Measurements from ENCODE around the gene RERE. TPM values are rescaled to one million over a fixed set of nuclear protein-coding genes. Genes with fewer than 3 reads are reported as not detected.

Gene RERE
- total and polyA plus RNA-seq, 12 donors = 33.4 to 146 (median 72.7) TPM

DNA sequence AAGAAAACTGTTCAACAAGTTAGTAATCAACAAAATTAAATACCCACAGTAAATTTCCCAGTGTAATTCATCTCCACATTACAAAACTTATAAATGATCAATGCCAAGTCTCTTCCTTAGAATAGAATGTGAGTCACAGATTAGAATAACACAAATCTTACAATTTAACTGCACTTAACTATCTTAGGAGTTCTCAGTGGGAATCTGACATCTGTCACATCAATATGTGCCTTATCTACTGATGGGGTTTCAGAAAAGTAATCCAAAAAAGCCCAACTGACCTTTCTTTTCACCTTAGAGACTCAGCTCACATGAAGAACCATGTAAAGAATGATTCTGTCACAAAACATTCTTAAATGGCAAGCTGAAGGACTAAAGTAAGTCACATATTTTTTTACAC, 141.4 kb downstream of the RERE start:
- no peaks in the 10 kb centered on the region for H3K9me3 ChIP-seq (replicated peaks in 1 of 3)
- no peak overlapping the region for H3K4me3 ChIP-seq
- H3K36me3 ChIP-seq (replicated peaks in 1 of 2) = no peaks in the 10 kb centered on the region
- no peak for TF ChIP-seq POLR2A (IDR thresholded peaks at IDR 0.05)
- TF ChIP-seq, protein P1, sequence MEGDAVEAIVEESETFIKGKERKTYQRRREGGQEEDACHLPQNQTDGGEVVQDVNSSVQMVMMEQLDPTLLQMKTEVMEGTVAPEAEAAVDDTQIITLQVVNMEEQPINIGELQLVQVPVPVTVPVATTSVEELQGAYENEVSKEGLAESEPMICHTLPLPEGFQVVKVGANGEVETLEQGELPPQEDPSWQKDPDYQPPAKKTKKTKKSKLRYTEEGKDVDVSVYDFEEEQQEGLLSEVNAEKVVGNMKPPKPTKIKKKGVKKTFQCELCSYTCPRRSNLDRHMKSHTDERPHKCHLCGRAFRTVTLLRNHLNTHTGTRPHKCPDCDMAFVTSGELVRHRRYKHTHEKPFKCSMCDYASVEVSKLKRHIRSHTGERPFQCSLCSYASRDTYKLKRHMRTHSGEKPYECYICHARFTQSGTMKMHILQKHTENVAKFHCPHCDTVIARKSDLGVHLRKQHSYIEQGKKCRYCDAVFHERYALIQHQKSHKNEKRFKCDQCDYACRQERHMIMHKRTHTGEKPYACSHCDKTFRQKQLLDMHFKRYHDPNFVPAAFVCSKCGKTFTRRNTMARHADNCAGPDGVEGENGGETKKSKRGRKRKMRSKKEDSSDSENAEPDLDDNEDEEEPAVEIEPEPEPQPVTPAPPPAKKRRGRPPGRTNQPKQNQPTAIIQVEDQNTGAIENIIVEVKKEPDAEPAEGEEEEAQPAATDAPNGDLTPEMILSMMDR (IDR thresholded peaks at IDR 0.05) = no peak
- DNase-seq = no peak
- intact Hi-C loops (cut with DNase I) = no loop called here
- no peak overlapping the region for H3K27ac ChIP-seq
- H3K4me1 ChIP-seq (replicated peaks in 1 of 2) = peaks cover 0 to 39% of the 10 kb centered on the region in 2 donors
- no peaks in the 10 kb centered on the region for H3K27me3 ChIP-seq

DNA sequence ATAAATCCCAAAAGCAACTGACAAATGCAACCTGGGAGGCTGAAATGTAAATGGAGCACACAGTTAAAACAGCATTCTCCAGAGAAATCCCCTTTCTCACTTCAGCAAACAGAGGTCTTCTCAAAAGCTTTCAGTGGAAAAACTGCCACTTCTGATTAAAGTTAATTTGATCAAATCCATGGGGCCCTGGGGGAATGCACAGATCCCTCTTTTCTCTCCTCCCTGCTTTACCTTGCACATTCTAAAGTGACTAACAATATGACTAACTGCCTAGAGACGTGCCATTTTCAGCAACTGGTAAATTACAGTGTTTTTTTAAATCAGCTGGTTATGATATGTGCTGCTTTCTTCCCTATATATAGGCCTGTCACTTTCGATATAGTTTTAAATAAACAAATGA, 142.5 kb downstream of the RERE start:
- TF ChIP-seq POLR2A (IDR thresholded peaks at IDR 0.05) = no peak
- Histone ChIP-seq H3K4me1 (replicated peaks in 1 of 2) (peaks cover 0 to 40% of the 10 kb centered on the region in 2 donors), H3K4me3 (no peak overlapping the region), H3K27ac (no peak overlapping the region), H3K36me3 (replicated peaks in 1 of 2) (no peaks in the 10 kb centered on the region), H3K27me3 (no peaks in the 10 kb centered on the region), H3K9me3 (replicated peaks in 1 of 3) (no peaks in the 10 kb centered on the region)
- 59 to 77% (median 69%) methylated on average over 2 of the region's 2 CpGs for WGBS, 4 donors
- intact Hi-C loops (cut with DNase I) = loop anchor here in 1 of 2 donors (5.0 kb wide), 1 partner anchor 108 kb away; no protein-coding TSS in a partner anchor
- no peak for DNase-seq

DNA sequence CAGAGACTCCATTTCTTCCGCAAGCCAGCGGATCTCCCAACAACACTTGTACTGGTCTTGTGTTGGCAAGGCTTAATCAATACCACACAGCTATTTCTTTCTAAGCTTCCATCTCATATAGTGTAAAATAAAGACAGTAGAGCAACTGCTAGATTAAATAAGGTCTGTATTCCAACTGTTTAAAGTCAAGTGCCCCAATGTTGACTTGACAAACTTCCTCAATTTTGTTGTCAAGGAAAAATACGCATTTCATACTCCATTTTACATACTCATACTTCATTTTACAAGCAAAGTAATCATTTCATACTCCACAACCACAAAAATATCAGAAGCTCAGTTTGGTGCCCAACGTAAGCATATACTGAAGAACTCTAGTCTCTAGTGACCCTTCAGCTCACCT, 143.0 kb downstream of the RERE start:
- no peak overlapping the region for H3K4me3 ChIP-seq
- DNase-seq = no peak
- intact Hi-C loops (cut with DNase I) = loop anchor here in 1 of 2 donors (5.0 kb wide), 1 partner anchor 107 kb away; no protein-coding TSS in a partner anchor
- no peaks in the 10 kb centered on the region for H3K36me3 ChIP-seq (replicated peaks in 1 of 2)
- H3K9me3 ChIP-seq (replicated peaks in 1 of 3) = no peaks in the 10 kb centered on the region
- 93 to 96% (median 95%) methylated on average over 4 of the region's 4 CpGs for WGBS, 4 donors
- TF ChIP-seq, protein P1 (IDR thresholded peaks at IDR 0.05) = no peak
- TF ChIP-seq POLR2A (IDR thresholded peaks at IDR 0.05) = no peak
- no peak overlapping the region for H3K27ac ChIP-seq
- peaks cover 0 to 40% of the 10 kb centered on the region in 2 donors for H3K4me1 ChIP-seq (replicated peaks in 1 of 2)
- H3K27me3 ChIP-seq = no peaks in the 10 kb centered on the region

DNA sequence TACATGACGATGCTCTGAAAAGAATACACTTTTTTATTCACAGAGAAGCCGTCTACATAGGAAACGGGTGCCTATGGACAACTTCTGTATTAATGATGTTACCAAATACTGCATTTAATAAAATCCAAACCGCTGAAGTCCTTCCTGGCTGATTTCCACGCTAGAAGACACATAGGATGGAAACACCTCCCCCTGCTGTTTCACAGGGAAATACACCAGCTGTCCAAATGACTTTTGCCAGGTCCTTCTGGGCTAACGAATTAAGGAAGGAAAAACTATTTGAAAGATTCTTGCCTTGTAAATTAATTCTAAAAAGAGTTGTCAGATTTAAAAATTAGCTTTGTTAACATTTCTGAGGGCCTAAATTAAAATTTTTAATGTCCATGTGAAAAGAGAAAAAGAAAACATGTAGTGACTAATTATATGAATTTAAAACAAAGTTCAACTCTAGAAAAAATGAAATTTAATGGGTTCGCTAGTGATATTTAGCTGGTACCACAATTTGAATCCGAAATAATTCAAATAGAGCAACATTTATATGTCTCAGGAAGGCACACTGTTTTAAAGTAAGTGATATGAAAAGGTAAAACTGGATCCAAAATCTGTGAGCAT, 146.0 kb downstream of the RERE start:
- intact Hi-C loops (cut with DNase I) = loop anchor here in 1 of 2 donors (5.0 kb wide), 1 partner anchor 104 kb away; no protein-coding TSS in a partner anchor
- 22 to 30% (median 26%) methylated on average over 8 of the region's 8 CpGs for WGBS, 4 donors

More for the DNA sequence above, 146.0 kb downstream of the RERE start:
- peak in 6 of 7 donors; percentile 39 to 74 (median 58) for DNase-seq
- no peaks in the 10 kb centered on the region for H3K9me3 ChIP-seq (replicated peaks in 1 of 3)
- no peak overlapping the region for H3K27ac ChIP-seq
- H3K27me3 ChIP-seq = no peaks in the 10 kb centered on the region
- no peak for TF ChIP-seq POLR2A (IDR thresholded peaks at IDR 0.05)
- TF ChIP-seq, protein P1 (IDR thresholded peaks at IDR 0.05) = peak; percentile 69 to 86 (median 82)
- peaks cover 9 to 53% of the 10 kb centered on the region in 2 donors for H3K4me1 ChIP-seq (replicated peaks in 1 of 2)
- H3K36me3 ChIP-seq (replicated peaks in 1 of 2) = no peaks in the 10 kb centered on the region
- no peak overlapping the region for H3K4me3 ChIP-seq

All from adrenal gland (tissue), 12 donors.